A673 (cell line): ENCODE data around the gene TPGS1. TPM values are rescaled to one million over a fixed set of nuclear protein-coding genes. Genes with fewer than 3 reads are reported as not detected.

ENCODE experiments used
- BruUV-seq: library from RNA; stranded (reverse); fragments of 400-500 nt; replicated peaks from 2 replicates; lab custom pipeline; 2021; lab: Mats Ljungman, UMichigan
- CTCF ChIA-PET: fragments of 300-600 bp; sonication (Branson Sonifier 250); formaldehyde crosslinking; loops from one replicate; lab custom pipeline; 2022; ENCODE audit warnings: antibody characterized with exemption; lab: Charles Lee
- POLR2A ChIA-PET: fragments of 300-600 bp; sonication (Branson Sonifier 250); formaldehyde crosslinking; loops from one replicate; lab custom pipeline; 2022; ENCODE audit warnings: antibody characterized with exemption; ENCODE audit not compliant: low non-redundant PET; lab: Charles Lee
- DNase-seq: peaks from one replicate; pipeline ENCODE4 v3.0.0-alpha.2; 2015; ENCODE audit warnings: low spot score
- H3K27ac ChIP-seq: fragments of 200-600 bp; sonication (generic); 2 replicates; pipeline ENCODE4 v1.5.1; 2016; ENCODE audit warnings: mixed run types, low read depth, mild to moderate bottlenecking, mixed read lengths, antibody characterized with exemption, low read length; ENCODE audit not compliant: poor library complexity, severe bottlenecking
- H3K27me3 ChIP-seq: fragments of 200-600 bp; sonication (generic); replicated peaks from 2 replicates; pipeline ENCODE4 v1.6.1; 2017; ENCODE audit warnings: mixed run types, low read depth, mild to moderate bottlenecking, mixed read lengths, antibody characterized with exemption, low read length; ENCODE audit not compliant: insufficient read depth, poor library complexity
- H3K36me3 ChIP-seq: fragments of 200-600 bp; sonication (generic); 2 replicates; pipeline ENCODE4 v1.6.1; 2016; ENCODE audit warnings: mixed run types, mild to moderate bottlenecking, mixed read lengths, antibody characterized with exemption, low read length; ENCODE audit not compliant: insufficient read depth, poor library complexity, severe bottlenecking
- H3K4me1 ChIP-seq: fragments of 200-600 bp; sonication (generic); 2 replicates; pipeline ENCODE4 v1.6.1; 2017; ENCODE audit warnings: mixed run types, mild to moderate bottlenecking, mixed read lengths, antibody characterized with exemption, low read length; ENCODE audit not compliant: insufficient read depth, poor library complexity, severe bottlenecking
- H3K4me3 ChIP-seq: fragments of 200-600 bp; sonication (generic); 2 replicates; pipeline ENCODE4 v1.5.1; 2016; ENCODE audit warnings: low read depth, mixed run types, mild to moderate bottlenecking, mixed read lengths, low read length; ENCODE audit not compliant: poor library complexity, severe bottlenecking
- H3K9me3 ChIP-seq: fragments of 200-600 bp; sonication (generic); 2 replicates; pipeline ENCODE4 v1.6.1; 2016; ENCODE audit warnings: mixed run types, low read depth, mild to moderate bottlenecking, mixed read lengths, antibody characterized with exemption, low read length; ENCODE audit not compliant: poor library complexity, severe bottlenecking
- EZH2 ChIP-seq: fragments of 200-600 bp; sonication (generic); IDR thresholded peaks from 2 replicates; pipeline ENCODE4 v1.6.1; 2017; ENCODE audit warnings: borderline replicate concordance, low read depth, mild to moderate bottlenecking, mixed read lengths, antibody characterized with exemption, low read length; ENCODE audit not compliant: poor library complexity, severe bottlenecking
- intact Hi-C: fragments of 100-400 bp; cut with micrococcal nuclease; formaldehyde crosslinking; loops from one replicate; pipeline ENCODE4 v1.10.0; 2022; ENCODE audit not compliant: unreplicated experiment
- total RNA-seq: library from RNA; stranded (reverse); gene quantifications from 2 replicates; pipeline ENCODE4 v1.2.3, GENCODE V29; 2021
- TF ChIP-seq, protein P1 (sequence below): fragments of 300-800, 200-600 bp; sonication (generic); conservative IDR thresholded peaks from 2 replicates; pipeline ENCODE4 v1.5.1; 2017; ENCODE audit warnings: low read depth, mild to moderate bottlenecking, antibody characterized with exemption, low read length, moderate library complexity, mixed read lengths

Gene TPGS1
- total RNA-seq, 1 experiment from 2014 or later: 22.2 TPM

- TF ChIP-seq EZH2: no peak
- TF ChIP-seq, protein P1, sequence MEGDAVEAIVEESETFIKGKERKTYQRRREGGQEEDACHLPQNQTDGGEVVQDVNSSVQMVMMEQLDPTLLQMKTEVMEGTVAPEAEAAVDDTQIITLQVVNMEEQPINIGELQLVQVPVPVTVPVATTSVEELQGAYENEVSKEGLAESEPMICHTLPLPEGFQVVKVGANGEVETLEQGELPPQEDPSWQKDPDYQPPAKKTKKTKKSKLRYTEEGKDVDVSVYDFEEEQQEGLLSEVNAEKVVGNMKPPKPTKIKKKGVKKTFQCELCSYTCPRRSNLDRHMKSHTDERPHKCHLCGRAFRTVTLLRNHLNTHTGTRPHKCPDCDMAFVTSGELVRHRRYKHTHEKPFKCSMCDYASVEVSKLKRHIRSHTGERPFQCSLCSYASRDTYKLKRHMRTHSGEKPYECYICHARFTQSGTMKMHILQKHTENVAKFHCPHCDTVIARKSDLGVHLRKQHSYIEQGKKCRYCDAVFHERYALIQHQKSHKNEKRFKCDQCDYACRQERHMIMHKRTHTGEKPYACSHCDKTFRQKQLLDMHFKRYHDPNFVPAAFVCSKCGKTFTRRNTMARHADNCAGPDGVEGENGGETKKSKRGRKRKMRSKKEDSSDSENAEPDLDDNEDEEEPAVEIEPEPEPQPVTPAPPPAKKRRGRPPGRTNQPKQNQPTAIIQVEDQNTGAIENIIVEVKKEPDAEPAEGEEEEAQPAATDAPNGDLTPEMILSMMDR: peak; percentile 28; the same call in 1 of the 2 replicates
- POLR2A ChIA-PET: no interaction called here
- Histone ChIP-seq H3K4me3 (no peak overlapping the region), H3K36me3 (no peaks in the 10 kb centered on the region), H3K4me1 (peaks cover 10% of the 10 kb centered on the region), H3K9me3 (no peaks in the 10 kb centered on the region), H3K27me3 (peaks cover 21% of the 10 kb centered on the region), H3K27ac (no peak overlapping the region)
- intact Hi-C loops: loop anchor here (10.0 kb wide), 1 partner anchor 78 kb away; the partner anchor contains the start of gene C2CD4C
- no TSS peak for BruUV-seq
- CTCF ChIA-PET: no interaction called here
- no peak for DNase-seq
Measured at GRCh38 chr19:482186-483041, 24.9 kb upstream of the TPGS1 start.

- intact Hi-C loops: loop anchor here (10.0 kb wide), 1 partner anchor 79 kb away; the partner anchor contains the start of gene C2CD4C
- H3K4me1 ChIP-seq: peaks cover 7% of the 10 kb centered on the region
Measured at GRCh38 chr19:483332-484072, 23.8 kb upstream of the TPGS1 start.

GRCh38 chr19:484494-484893 is 22.8 kb upstream of the TPGS1 start:
- BruUV-seq: no TSS peak
- CTCF ChIA-PET: no interaction called here
- H3K4me3 ChIP-seq: no peak overlapping the region
- no peak for DNase-seq
- peaks cover 21% of the 10 kb centered on the region for H3K27me3 ChIP-seq
- no peaks in the 10 kb centered on the region for H3K9me3 ChIP-seq
- POLR2A ChIA-PET: no interaction called here
- H3K4me1 ChIP-seq: no peaks in the 10 kb centered on the region
- no peak overlapping the region for H3K27ac ChIP-seq
- TF ChIP-seq EZH2: no peak
- TF ChIP-seq, protein P1: no peak
- intact Hi-C loops: loop anchor here (10.0 kb wide), 1 partner anchor 80 kb away; the partner anchor contains the start of gene C2CD4C
- no peaks in the 10 kb centered on the region for H3K36me3 ChIP-seq

More at GRCh38 chr19:483332-484072, 23.8 kb upstream of the TPGS1 start:
- DNase-seq: no peak
- CTCF ChIA-PET: no interaction called here
- BruUV-seq: no TSS peak
- POLR2A ChIA-PET: no interaction called here
- Histone ChIP-seq H3K9me3 (no peaks in the 10 kb centered on the region), H3K4me3 (no peak overlapping the region), H3K27ac (no peak overlapping the region), H3K36me3 (no peaks in the 10 kb centered on the region), H3K27me3 (peaks cover 21% of the 10 kb centered on the region)
- no peak for TF ChIP-seq EZH2
- TF ChIP-seq, protein P1: no peak
